ENCODE data around the gene TTN.

GRCh38 chr2:178700136-178700535 is 107.1 kb downstream of the TTN start:
- TF ChIP-seq POLR2A (IDR thresholded peaks at IDR 0.05) (no peak), CTCF (IDR thresholded peaks at IDR 0.05) (no peak), POLR2AphosphoS5 (IDR thresholded peaks at IDR 0.05; ENCODE audit: insufficient read depth in 1 of 2, low read depth in 1 of 2) (no peak)

Data from vagina (tissue), 2 donors.